GM13976 (cell line): ENCODE measurements around the gene TIMP2.
"Not testable (repeated sequence)": the region's sequence is repeated elsewhere in the genome, so short reads cannot be mapped to it uniquely, and the experiment has no call there.

Experiments used
- DNase-seq: peaks from one replicate; pipeline ENCODE4 v3.0.0; 2012; ENCODE audit warnings: low spot score
- CTCF ChIP-seq: IDR thresholded peaks from 2 replicates; pipeline ENCODE4 v1.5.1; 2012; ENCODE audit warnings: borderline replicate concordance, mild to moderate bottlenecking; ENCODE audit not compliant: insufficient read depth; ENCODE audit errors: extremely low read depth, missing control alignments, control extremely low read depth
- in situ Hi-C: fragments of 300-500 bp; cut with MboI; formaldehyde crosslinking; loops from one replicate; pipeline ENCODE4 v1.12.0; 2022; ENCODE audit warnings: low sequenced_read_pairs, mixed read lengths, inconsistent platforms; ENCODE audit not compliant: unreplicated experiment

TIMP2 gene

DNA sequence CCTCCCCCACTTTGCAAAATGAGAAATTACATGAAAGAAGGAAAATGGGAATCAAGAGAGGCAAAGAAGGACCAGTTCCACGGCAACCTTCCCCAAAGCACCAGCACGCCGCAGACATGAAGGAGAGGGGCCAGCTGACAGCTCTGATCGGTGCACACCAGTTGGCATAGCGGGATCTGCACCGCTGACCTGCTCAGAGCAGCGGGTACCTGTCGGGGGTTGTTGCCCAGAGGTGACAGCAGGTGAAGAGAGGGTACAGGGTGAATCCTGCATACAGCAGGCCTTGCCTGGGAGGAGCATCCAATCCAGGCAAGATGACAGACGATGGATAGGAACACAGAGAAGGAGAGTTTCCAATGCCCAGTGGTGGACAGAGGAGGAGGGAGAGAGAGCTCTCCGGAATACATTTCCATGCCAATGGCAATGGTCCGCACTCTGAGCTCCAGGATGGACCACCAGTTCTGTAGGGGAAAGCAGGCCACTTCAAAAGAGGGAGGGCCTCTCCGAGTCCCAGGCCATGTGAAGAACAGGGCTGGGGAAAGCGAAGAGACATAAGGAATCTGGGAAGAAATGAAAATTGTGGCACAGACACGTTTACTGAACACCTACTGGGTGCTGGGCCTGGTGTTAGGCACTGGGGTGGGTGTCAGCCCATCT is 46.2 kb downstream of the TIMP2 start:
- no peak for DNase-seq
- in situ Hi-C loops, result no loop called here
- no peak for TF ChIP-seq CTCF

DNA sequence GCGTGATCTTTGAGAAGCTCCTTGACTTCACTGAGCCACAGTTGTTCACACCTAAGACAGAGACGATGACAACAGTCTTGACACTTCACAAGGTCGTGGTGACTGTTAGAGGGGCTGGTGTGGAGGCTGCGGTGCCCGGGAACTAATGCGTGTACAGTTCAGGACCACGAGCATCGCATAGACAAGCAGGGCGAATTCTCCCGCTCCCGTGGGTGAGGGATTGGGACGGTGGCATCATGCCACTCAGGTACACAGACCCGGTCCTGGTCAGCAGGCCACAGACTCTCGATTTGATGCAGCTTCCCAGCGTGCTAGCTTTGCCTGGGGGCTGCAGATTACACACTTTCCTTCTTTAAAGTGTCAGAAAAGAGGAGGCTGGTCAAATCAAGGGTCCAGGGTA is 46.9 kb downstream of the TIMP2 start:
- in situ Hi-C loops, result no loop called here
- no peak for TF ChIP-seq CTCF
- no peak for DNase-seq

DNA sequence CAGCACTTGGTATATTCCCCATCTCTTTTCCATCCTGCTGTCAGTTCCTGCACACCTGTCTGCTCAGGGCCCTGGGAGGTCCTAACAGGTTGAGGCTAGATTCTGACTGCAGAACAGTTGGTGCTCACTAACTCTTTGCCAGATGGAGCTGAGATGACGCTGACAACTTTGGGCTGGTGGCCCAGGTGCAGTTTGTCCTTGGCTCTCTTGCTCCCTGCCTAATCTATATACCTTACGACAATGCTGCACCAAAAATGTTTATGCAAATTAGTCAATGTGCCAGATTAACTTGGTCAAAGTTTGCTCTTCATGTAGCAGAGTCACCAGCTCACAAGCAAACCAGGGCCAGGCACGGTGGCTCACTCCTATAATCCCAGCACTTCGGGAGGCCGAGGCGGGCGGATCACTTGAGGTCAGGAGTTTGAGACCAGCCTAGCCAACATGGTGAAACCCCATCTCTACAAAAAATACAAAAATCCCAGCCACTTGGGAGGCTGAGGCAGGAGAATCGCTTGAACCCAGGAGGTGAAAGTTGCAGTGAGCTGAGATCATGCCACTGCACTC is 48.2 kb downstream of the TIMP2 start:
- in situ Hi-C loops, result not testable (repeated sequence)

GRCh38 chr17:78876094-78876597 is 49.0 kb downstream of the TIMP2 start:
- no peak for TF ChIP-seq CTCF
- in situ Hi-C loops, result no loop called here
- no peak for DNase-seq

More for the DNA sequence above, 48.2 kb downstream of the TIMP2 start:
- not testable (repeated sequence) for DNase-seq

- in situ Hi-C loops, result no loop called here
- DNase-seq, result no peak
- TF ChIP-seq CTCF, result no peak
Observed at GRCh38 chr17:78875363-78876093, 49.7 kb downstream of the TIMP2 start.

GRCh38 chr17:78873519-78874340 is 51.5 kb downstream of the TIMP2 start:
- no peak for DNase-seq
- in situ Hi-C loops, result no loop called here
- no peak for TF ChIP-seq CTCF
